MM.1S (cell line): Measurements from ENCODE around the gene IGFBP4.

ENCODE experiments used
- DNase-seq: peaks from one replicate; pipeline ENCODE4 v3.0.0-alpha.2; 2015
- H2AFZ ChIP-seq: fragments of 300-600 bp; sonication (generic); 2 replicates; pipeline ENCODE4 v1.6.0; 2016; ENCODE audit warnings: antibody characterized with exemption, low read length
- H3F3A ChIP-seq: fragments of 300-600 bp; sonication (generic); 2 replicates; pipeline ENCODE4 v1.6.1; 2016; ENCODE audit warnings: mild to moderate bottlenecking, antibody characterized with exemption, low read length, moderate library complexity, mixed read lengths; ENCODE audit not compliant: insufficient read depth
- H3K27ac ChIP-seq: fragments of 300-600 bp; sonication (generic); 2 replicates; pipeline ENCODE4 v1.5.1; 2016; ENCODE audit warnings: mild to moderate bottlenecking, low read length
- H3K27me3 ChIP-seq: fragments of 300-600 bp; sonication (generic); replicated peaks from 2 replicates; pipeline ENCODE4 v1.6.0; 2016; ENCODE audit warnings: low read length; ENCODE audit not compliant: insufficient read depth
- H3K36me3 ChIP-seq: fragments of 300-600 bp; sonication (generic); replicated peaks from 2 replicates; pipeline ENCODE4 v1.6.1; 2016; ENCODE audit warnings: mild to moderate bottlenecking, low read length, mixed read lengths; ENCODE audit not compliant: insufficient read depth
- H3K4me1 ChIP-seq: fragments of 300-600 bp; sonication (generic); 2 replicates; pipeline ENCODE4 v1.6.1; 2016; ENCODE audit warnings: low read length, mixed read lengths
- H3K4me2 ChIP-seq: fragments of 300-600 bp; sonication (generic); 2 replicates; pipeline ENCODE4 v1.6.0; 2016; ENCODE audit warnings: low read depth, low read length
- H3K4me3 ChIP-seq: fragments of 300-600 bp; sonication (generic); 2 replicates; pipeline ENCODE4 v1.5.1; 2016; ENCODE audit warnings: low read length, mixed read lengths
- H3K79me2 ChIP-seq: fragments of 300-600 bp; sonication (generic); 2 replicates; pipeline ENCODE4 v1.6.1; 2016; ENCODE audit warnings: mixed run types, low read length, mixed read lengths
- H3K9ac ChIP-seq: fragments of 300-600 bp; sonication (generic); 2 replicates; pipeline ENCODE4 v1.6.1; 2016; ENCODE audit warnings: low read length, mixed read lengths
- H3K9me2 ChIP-seq: fragments of 300-600 bp; sonication (generic); replicated peaks from 2 replicates; pipeline ENCODE4 v1.6.1; 2016; ENCODE audit warnings: mild to moderate bottlenecking, low read length, mixed read lengths; ENCODE audit not compliant: insufficient read depth
- H3K9me3 ChIP-seq: fragments of 300-600 bp; sonication (generic); replicated peaks from 2 replicates; pipeline ENCODE4 v1.6.1; 2016; ENCODE audit warnings: mild to moderate bottlenecking, low read length, mixed read lengths; ENCODE audit not compliant: insufficient read depth
- H4K20me1 ChIP-seq: fragments of 300-600 bp; sonication (generic); 2 replicates; pipeline ENCODE4 v1.6.1; 2016; ENCODE audit warnings: mild to moderate bottlenecking, low read length, moderate library complexity, mixed read lengths; ENCODE audit not compliant: insufficient read depth
- CTCF ChIP-seq: fragments of 300-600 bp; sonication (generic); IDR thresholded peaks from 2 replicates; pipeline ENCODE4 v1.5.1; 2016; ENCODE audit warnings: antibody characterized with exemption, low read length, mixed read lengths
- EZH2 ChIP-seq: fragments of 300-600 bp; sonication (generic); optimal IDR thresholded peaks from 2 replicates; pipeline ENCODE3; 2017; ENCODE audit warnings: low read depth, mild to moderate bottlenecking, antibody characterized with exemption, low read length, mixed read lengths
- EZH2phosphoT487 ChIP-seq: fragments of 300-600 bp; sonication (generic); IDR thresholded peaks from 2 replicates; pipeline ENCODE4 v1.6.1; 2018; ENCODE audit warnings: antibody characterized with exemption, low read length

IGFBP4 gene

GRCh38 chr17:40450175-40450574, 6.9 kb downstream of the IGFBP4 start:
- peaks cover 2% of the 10 kb centered on the region; the same call in 1 of the 2 replicates for H4K20me1 ChIP-seq
- H3K9me2 ChIP-seq = no peaks in the 10 kb centered on the region
- no peaks in the 10 kb centered on the region for H3K9me3 ChIP-seq
- peaks cover 6% of the 10 kb centered on the region for H3F3A ChIP-seq
- peaks cover 88% of the 10 kb centered on the region for H3K27me3 ChIP-seq
- H3K79me2 ChIP-seq = no peaks in the 10 kb centered on the region
- peak; percentile 56 for DNase-seq
- no peak overlapping the region for H3K9ac ChIP-seq
- no peak overlapping the region for H3K4me3 ChIP-seq
- no peaks in the 10 kb centered on the region for H3K36me3 ChIP-seq
- H3K4me1 ChIP-seq = peaks cover 6% of the 10 kb centered on the region
- no peak overlapping the region for H3K27ac ChIP-seq
- no peak overlapping the region for H3K4me2 ChIP-seq
- TF ChIP-seq EZH2 (no peak), EZH2phosphoT487 (no peak), CTCF (peak; percentile 72)
- H2AFZ ChIP-seq = no peak overlapping the region

GRCh38 chr17:40451420-40451819, 8.2 kb downstream of the IGFBP4 start:
- Histone ChIP-seq H4K20me1 (no peaks in the 10 kb centered on the region; the same call in 1 of the 2 replicates), H3K9ac (no peak overlapping the region), H3K9me2 (no peaks in the 10 kb centered on the region), H3F3A (no peaks in the 10 kb centered on the region), H3K27me3 (peaks cover 93% of the 10 kb centered on the region), H3K79me2 (no peaks in the 10 kb centered on the region), H2AFZ (no peak overlapping the region), H3K4me2 (no peak overlapping the region), H3K4me1 (no peaks in the 10 kb centered on the region), H3K9me3 (no peaks in the 10 kb centered on the region), H3K27ac (no peak overlapping the region), H3K4me3 (no peak overlapping the region), H3K36me3 (no peaks in the 10 kb centered on the region)
- no peak for TF ChIP-seq CTCF
- TF ChIP-seq EZH2phosphoT487 = no peak
- TF ChIP-seq EZH2 = no peak
- DNase-seq = no peak

GRCh38 chr17:40452216-40452787, 9.1 kb downstream of the IGFBP4 start:
- Histone ChIP-seq H3K9me3 (no peaks in the 10 kb centered on the region), H3K4me3 (no peak overlapping the region), H3K36me3 (no peaks in the 10 kb centered on the region), H3K9ac (no peak overlapping the region), H3K79me2 (no peaks in the 10 kb centered on the region), H3F3A (no peaks in the 10 kb centered on the region), H3K9me2 (no peaks in the 10 kb centered on the region), H3K4me2 (no peak overlapping the region), H3K4me1 (no peaks in the 10 kb centered on the region), H3K27ac (no peak overlapping the region), H3K27me3 (peaks cover 93% of the 10 kb centered on the region), H2AFZ (no peak overlapping the region), H4K20me1 (no peaks in the 10 kb centered on the region; the same call in 1 of the 2 replicates)
- DNase-seq = no peak
- TF ChIP-seq EZH2phosphoT487 = no peak
- no peak for TF ChIP-seq EZH2
- no peak for TF ChIP-seq CTCF
